B cell (primary cell): ENCODE measurements around the gene TLR9. TPM values are rescaled to one million over a fixed set of nuclear protein-coding genes. Genes with fewer than 3 reads are reported as not detected.

Source experiments
- ATAC-seq: fragments of 200-7000 bp; cut with Tn5 transposase; one replicate; pipeline ENCODE4 v1.10.0; 2021; ENCODE audit warnings: low read depth, mild to moderate bottlenecking, moderate number of reproducible peaks, moderate library complexity
- CTCF ChIA-PET: fragments of 350-600 bp; sonication (Branson Sonifier 250); formaldehyde crosslinking; loops from one replicate; lab custom pipeline; 2021; ENCODE audit warnings: antibody characterized with exemption, inconsistent platforms; lab: Charles Lee
- POLR2A ChIA-PET: fragments of 350-600 bp; sonication (Branson Sonifier 250); formaldehyde crosslinking; loops from one replicate; lab custom pipeline; 2021; ENCODE audit warnings: antibody characterized with exemption; lab: Charles Lee
- DNase-seq: peaks from one replicate; pipeline ENCODE4 v3.0.0; 2013
- H2AFZ ChIP-seq: 2 replicates; pipeline ENCODE4 v1.6.1; 2012; ENCODE audit warnings: mild to moderate bottlenecking, low read depth, low read length; ENCODE audit not compliant: insufficient read depth, poor library complexity, severe bottlenecking
- H3K27ac ChIP-seq, 2 donors: 1 replicate in 1 of 2; 2 replicates in 1 of 2; pipeline ENCODE4 v1.5.1; 2012 to 2013; ENCODE audit warnings: low read length in 2 of 2, mild to moderate bottlenecking in 2 of 2, moderate library complexity in 1 of 2
- H3K27me3 ChIP-seq, 4 experiments: fragments of 200-600 bp in 1 of 4; sonication (generic) in 1 of 4; replicated peaks in 1 of 4; 1 replicate in 2 of 4; 2 replicates in 2 of 4; pipeline versions ENCODE4 v1.6.1 to v1.7.0; 2013 to 2016; ENCODE audit warnings: low read length in 3 of 4, mild to moderate bottlenecking in 2 of 4, mixed read lengths in 1 of 4, moderate library complexity in 1 of 4; ENCODE audit not compliant: insufficient read depth in 4 of 4, control insufficient read depth in 3 of 4; ENCODE audit errors: control extremely low read depth in 1 of 4
- H3K36me3 ChIP-seq, 2 experiments: replicated peaks in 1 of 2; 1 replicate in 1 of 2; 2 replicates in 1 of 2; pipeline versions ENCODE4 v1.6.1 to v1.7.1; 2013; ENCODE audit warnings: low read length in 1 of 2; ENCODE audit not compliant: insufficient read depth in 2 of 2, control insufficient read depth in 1 of 2; ENCODE audit errors: control extremely low read depth in 1 of 2, extremely low read depth in 1 of 2
- H3K4me1 ChIP-seq, 2 donors: fragments of 200-600 bp in 1 of 2; sonication (generic) in 1 of 2; 1 replicate in 1 of 2; 2 replicates in 1 of 2; pipeline versions ENCODE4 v1.5.1 to v1.6.1; 2013 to 2017; ENCODE audit warnings: low read length in 2 of 2; ENCODE audit not compliant: control insufficient read depth in 2 of 2, insufficient read depth in 2 of 2
- H3K4me2 ChIP-seq: replicated peaks from 2 replicates; pipeline ENCODE3; 2012; ENCODE audit warnings: mild to moderate bottlenecking, low read depth, low read length; ENCODE audit not compliant: poor library complexity, severe bottlenecking
- H3K4me3 ChIP-seq, 5 experiments: fragments of 200-600 bp in 1 of 5; sonication (generic) in 1 of 5; 1 replicate in 3 of 5; 2 replicates in 2 of 5; pipeline versions ENCODE4 v1.5.1 to v1.7.0; 2011 to 2016; ENCODE audit warnings: low read length in 4 of 5, mild to moderate bottlenecking in 4 of 5, low read depth in 2 of 5, control low read depth in 1 of 5, moderate library complexity in 1 of 5; ENCODE audit not compliant: insufficient read depth in 1 of 5; ENCODE audit errors: control extremely low read depth in 1 of 5, extremely low read depth in 1 of 5
- H3K79me2 ChIP-seq: fragments of 200-600 bp; sonication (generic); one replicate; pipeline ENCODE4 v1.6.0; 2016; ENCODE audit warnings: low read length; ENCODE audit not compliant: control insufficient read depth, insufficient read depth
- H3K9ac ChIP-seq: fragments of 200-600 bp; sonication (generic); 2 replicates; pipeline ENCODE4 v1.6.1; 2017; ENCODE audit warnings: mild to moderate bottlenecking, low read length, moderate library complexity
- H3K9me3 ChIP-seq, 3 donors: one replicate each; pipeline versions ENCODE4 v1.6.1 to v1.7.1; 2013; ENCODE audit warnings: low read length in 2 of 3; ENCODE audit not compliant: control insufficient read depth in 2 of 3, insufficient read depth in 1 of 3; ENCODE audit errors: control extremely low read depth in 1 of 3
- H4K20me1 ChIP-seq: 2 replicates; pipeline ENCODE4 v1.6.0; 2012; ENCODE audit warnings: mild to moderate bottlenecking, low read length; ENCODE audit not compliant: insufficient read depth, control insufficient read depth, poor library complexity, severe bottlenecking
- H3K27ac Mint-ChIP-seq: one replicate; pipeline ENCODE4 v1.8.0; 2021; ENCODE audit warnings: mixed read lengths
- H3K27me3 Mint-ChIP-seq: one replicate; pipeline ENCODE4 v1.8.0; 2021; ENCODE audit warnings: mixed read lengths
- H3K4me1 Mint-ChIP-seq: one replicate; pipeline ENCODE4 v1.8.0; 2021; ENCODE audit warnings: mixed read lengths
- H3K4me3 Mint-ChIP-seq: one replicate; pipeline ENCODE4 v1.8.0; 2021; ENCODE audit warnings: mixed read lengths
- H3K9me3 Mint-ChIP-seq: one replicate; pipeline ENCODE4 v1.8.0; 2022; ENCODE audit warnings: mixed read lengths; ENCODE audit not compliant: insufficient read depth
- EZH2 ChIP-seq: IDR thresholded peaks from 2 replicates; pipeline ENCODE4 v1.6.1; 2012; ENCODE audit warnings: borderline replicate concordance, low read depth, mild to moderate bottlenecking, moderate library complexity, low read length; ENCODE audit not compliant: insufficient read depth, poor library complexity, severe bottlenecking
- WGBS: methylation state at CpG from one replicate; pipeline ENCODE4 v1.1.5; 2013; ENCODE audit warnings: missing lambda C conversion rate; ENCODE audit not compliant: insufficient coverage; 5-methylcytosine and 5-hydroxymethylcytosine counted together
- intact Hi-C: fragments of 100-400 bp; cut with micrococcal nuclease; formaldehyde crosslinking; loops from one replicate; pipeline ENCODE4 v1.10.0; 2022
- polyA plus RNA-seq: library from polyadenylated mRNA; depleted of rRNA; stranded (reverse); fragments of >200 nt; gene quantifications from 2 replicates; pipeline ENCODE4 v1.2.3, GENCODE V29; 2012
- total RNA-seq, 2 donors: library from RNA; stranded (reverse); fragments of 120-200 nt in 1 of 2; gene quantifications; 1 replicate in 1 of 2; 2 replicates in 1 of 2; pipeline versions ENCODE4 v1.2.3 to v1.2.4, GENCODE V29; 2013 to 2022
- TF ChIP-seq, protein P1 (sequence below): fragments of 200-600 bp; IDR thresholded peaks from one replicate; pipeline ENCODE4 v1.8.0; 2022; ENCODE audit warnings: antibody characterized with exemption, mild to moderate bottlenecking

Gene TLR9
- total and polyA plus RNA-seq, 2 donors (not counting 1 experiment from before 2014, with no cell fraction given): 3.7 to 21.0 TPM

DNA sequence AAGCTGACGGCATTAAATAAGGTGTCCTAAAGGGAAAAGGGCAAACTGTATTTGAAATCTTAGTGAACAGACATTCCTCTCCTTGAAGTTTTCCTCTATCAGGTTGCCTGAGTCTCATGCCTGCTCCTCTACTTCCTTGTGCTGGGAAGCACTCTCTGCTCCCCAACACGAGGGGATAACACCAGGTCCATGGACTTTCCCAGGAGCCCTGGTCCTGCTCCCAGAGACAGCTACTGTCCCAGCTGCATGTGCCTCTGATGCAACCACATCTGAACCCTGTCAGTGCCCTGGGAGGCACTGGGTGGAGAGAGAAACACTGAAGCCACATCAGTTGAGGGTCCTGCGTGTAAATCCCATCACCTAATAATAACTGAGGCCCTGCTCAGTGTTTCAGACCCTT is 7.4 kb downstream of the TLR9 start:
- Histone ChIP-seq H3K4me3 (no peak overlapping the region), H3K9me3 (no peaks in the 10 kb centered on the region), H3K4me1 (peaks cover 48 to 67% of the 10 kb centered on the region in 2 donors), H3K79me2 (peaks cover 50% of the 10 kb centered on the region), H3K4me2 (peak overlapping the region; percentile 58), H3K9ac (no peak overlapping the region), H3K36me3 (peaks cover 1 to 74% of the 10 kb centered on the region in 2 experiments), H3K27me3 (no peaks in the 10 kb centered on the region), H4K20me1 (peaks cover 34% of the 10 kb centered on the region), H2AFZ (no peak overlapping the region), H3K27ac (peak overlapping the region; percentile 10 to 12)
- Mint-ChIP-seq H3K4me3 (no peak overlapping the region), H3K9me3 (no peaks in the 10 kb centered on the region), H3K4me1 (peaks cover 55% of the 10 kb centered on the region), H3K27ac (peak overlapping the region; percentile 26), H3K27me3 (no peaks in the 10 kb centered on the region)
- intact Hi-C loops: no loop called here
- DNase-seq: peak; percentile 19
- ChIA-PET CTCF (interaction anchor here (2.6 to 12.3 kb wide), 5 partner anchors 17 to 121 kb away, joined by 7 to 265 read pairs (median 177); partner anchors contain the start of genes GLYCTK, PPM1M, TWF2 and WDR82), POLR2A (no interaction called here)
- ATAC-seq: no peak
- WGBS: 83% methylated on average over 1 of the region's 3 CpGs
- TF ChIP-seq, protein P1, sequence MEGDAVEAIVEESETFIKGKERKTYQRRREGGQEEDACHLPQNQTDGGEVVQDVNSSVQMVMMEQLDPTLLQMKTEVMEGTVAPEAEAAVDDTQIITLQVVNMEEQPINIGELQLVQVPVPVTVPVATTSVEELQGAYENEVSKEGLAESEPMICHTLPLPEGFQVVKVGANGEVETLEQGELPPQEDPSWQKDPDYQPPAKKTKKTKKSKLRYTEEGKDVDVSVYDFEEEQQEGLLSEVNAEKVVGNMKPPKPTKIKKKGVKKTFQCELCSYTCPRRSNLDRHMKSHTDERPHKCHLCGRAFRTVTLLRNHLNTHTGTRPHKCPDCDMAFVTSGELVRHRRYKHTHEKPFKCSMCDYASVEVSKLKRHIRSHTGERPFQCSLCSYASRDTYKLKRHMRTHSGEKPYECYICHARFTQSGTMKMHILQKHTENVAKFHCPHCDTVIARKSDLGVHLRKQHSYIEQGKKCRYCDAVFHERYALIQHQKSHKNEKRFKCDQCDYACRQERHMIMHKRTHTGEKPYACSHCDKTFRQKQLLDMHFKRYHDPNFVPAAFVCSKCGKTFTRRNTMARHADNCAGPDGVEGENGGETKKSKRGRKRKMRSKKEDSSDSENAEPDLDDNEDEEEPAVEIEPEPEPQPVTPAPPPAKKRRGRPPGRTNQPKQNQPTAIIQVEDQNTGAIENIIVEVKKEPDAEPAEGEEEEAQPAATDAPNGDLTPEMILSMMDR: no peak
- TF ChIP-seq EZH2: no peak

DNA sequence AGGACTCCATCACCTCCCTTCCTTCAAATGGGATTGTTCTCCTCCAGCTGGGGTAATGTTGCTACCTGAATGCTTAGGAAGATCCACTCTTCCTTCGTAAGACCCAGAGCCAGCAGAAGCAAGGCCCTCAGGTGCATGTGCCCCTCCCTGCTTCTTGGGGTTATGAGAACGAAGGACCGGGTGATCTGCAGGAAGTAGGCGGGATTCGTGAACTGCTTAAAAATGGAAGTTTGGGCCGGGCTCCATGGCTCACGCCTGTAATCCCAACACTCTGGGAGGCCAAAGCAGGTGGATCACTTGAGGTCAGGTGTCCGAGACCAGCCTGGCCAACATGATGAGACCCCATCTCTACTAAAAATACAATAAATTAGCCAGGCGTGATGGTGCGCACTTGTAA is 8.0 kb downstream of the TLR9 start:
- WGBS: 50% methylated on average over 7 of the region's 10 CpGs
- intact Hi-C loops: no loop called here
- H3K4me3 Mint-ChIP-seq: no peak overlapping the region
- Histone ChIP-seq H3K9me3 (no peaks in the 10 kb centered on the region), H3K4me2 (peak overlapping the region; percentile 37), H2AFZ (no peak overlapping the region), H3K9ac (no peak overlapping the region), H3K36me3 (peaks cover 1 to 73% of the 10 kb centered on the region in 2 experiments), H3K27ac (peak overlapping the region in 1 of 2 donors; percentile 27), H3K79me2 (peaks cover 44% of the 10 kb centered on the region), H3K4me1 (peaks cover 48 to 61% of the 10 kb centered on the region in 2 donors), H3K27me3 (no peaks in the 10 kb centered on the region), H4K20me1 (peaks cover 32% of the 10 kb centered on the region), H3K4me3 (no peak overlapping the region)
- peak overlapping the region; percentile 71 for H3K27ac Mint-ChIP-seq
- H3K27me3 Mint-ChIP-seq: no peaks in the 10 kb centered on the region
- no peak for ATAC-seq
- H3K4me1 Mint-ChIP-seq: peaks cover 49% of the 10 kb centered on the region
- no peaks in the 10 kb centered on the region for H3K9me3 Mint-ChIP-seq
- ChIA-PET CTCF (interaction anchor here (2.6 to 12.3 kb wide), 3 partner anchors 16 to 121 kb away, joined by 7 to 265 read pairs (median 177); partner anchors contain the start of genes GLYCTK and WDR82), POLR2A (interaction anchor here (0.9 kb wide), 1 partner anchor 8 kb away, joined by 3 read pairs; the partner anchor contains the start of gene TLR9)
- no peak for DNase-seq
- no peak for TF ChIP-seq EZH2
- TF ChIP-seq, protein P1: no peak
